D341Med (cell line): ENCODE results near the gene SPACA7.

ENCODE experiments used
- DNase-seq: peaks from one replicate; pipeline ENCODE4 v3.0.0; 2012; ENCODE audit warnings: low spot score

Gene SPACA7

GRCh38 chr13:112376050-112376681 lies at the start of gene SPACA7:
Gene SPACA7 (plus strand): TSS chr13:112376355. CDS start chr13:112376386, 31 bp downstream.
- no peak for DNase-seq

GRCh38 chr13:112326821-112327370 lies 49.3 kb upstream of the SPACA7 start:
- no peak for DNase-seq

- DNase-seq: no peak
Measured at GRCh38 chr13:112328936-112329335, 47.2 kb upstream of the SPACA7 start.

- DNase-seq: no peak
Measured at GRCh38 chr13:112329376-112329775, 46.8 kb upstream of the SPACA7 start.

GRCh38 chr13:112330066-112330465 lies 46.1 kb upstream of the SPACA7 start:
- DNase-seq: no peak

- DNase-seq: no peak
Measured at GRCh38 chr13:112330479-112331381, 45.4 kb upstream of the SPACA7 start.

GRCh38 chr13:112331675-112332074 lies 44.5 kb upstream of the SPACA7 start:
- DNase-seq: no peak

- no peak for DNase-seq
Measured at GRCh38 chr13:112332727-112333126, 43.4 kb upstream of the SPACA7 start.

- DNase-seq: no peak
Measured at GRCh38 chr13:112333756-112334543, 42.2 kb upstream of the SPACA7 start.

- DNase-seq: no peak
Measured at GRCh38 chr13:112335135-112335534, 41.0 kb upstream of the SPACA7 start.

GRCh38 chr13:112341446-112341845 lies 34.7 kb upstream of the SPACA7 start:
- DNase-seq: no peak

GRCh38 chr13:112341976-112342735 lies 34.0 kb upstream of the SPACA7 start:
- DNase-seq: no peak

- no peak for DNase-seq
Measured at GRCh38 chr13:112342841-112343361, 33.3 kb upstream of the SPACA7 start.

GRCh38 chr13:112343591-112343990 lies 32.6 kb upstream of the SPACA7 start:
- no peak for DNase-seq

GRCh38 chr13:112345826-112346172 lies 30.4 kb upstream of the SPACA7 start:
- DNase-seq: no peak

GRCh38 chr13:112346173-112346898 lies 29.8 kb upstream of the SPACA7 start:
- DNase-seq: no peak

GRCh38 chr13:112346899-112347229 lies 29.3 kb upstream of the SPACA7 start:
- no peak for DNase-seq

GRCh38 chr13:112347986-112348385 lies 28.2 kb upstream of the SPACA7 start:
- no peak for DNase-seq

- DNase-seq: no peak
Measured at GRCh38 chr13:112348642-112349345, 27.4 kb upstream of the SPACA7 start.

GRCh38 chr13:112349681-112350080 lies 26.5 kb upstream of the SPACA7 start:
- no peak for DNase-seq
